Measurements from ENCODE around the gene GUCY2C.
A peak's percentile ranks its signal among the peaks of the same experiment; 100 is the strongest.

Gene GUCY2C

DNA sequence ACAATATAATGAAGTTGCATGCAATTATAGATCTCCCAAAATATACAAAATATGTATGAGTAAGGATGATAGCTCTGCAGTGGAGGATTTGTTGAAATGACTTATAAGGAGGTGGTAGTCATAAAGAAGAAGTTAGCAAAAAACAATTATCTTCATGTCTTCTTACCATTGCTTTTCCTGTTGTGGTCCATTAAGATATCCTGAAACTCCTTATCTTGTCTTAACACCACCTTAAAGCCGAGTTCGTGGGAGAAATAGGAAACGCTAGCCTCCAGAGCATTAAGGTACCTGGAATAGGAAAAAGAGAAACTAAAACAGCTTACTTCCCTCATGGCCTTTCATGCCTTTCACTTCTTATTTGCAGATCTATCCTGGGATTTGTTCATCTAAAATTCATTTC lies 15.2 kb downstream of the GUCY2C start:
- no peak for DNase-seq

DNA sequence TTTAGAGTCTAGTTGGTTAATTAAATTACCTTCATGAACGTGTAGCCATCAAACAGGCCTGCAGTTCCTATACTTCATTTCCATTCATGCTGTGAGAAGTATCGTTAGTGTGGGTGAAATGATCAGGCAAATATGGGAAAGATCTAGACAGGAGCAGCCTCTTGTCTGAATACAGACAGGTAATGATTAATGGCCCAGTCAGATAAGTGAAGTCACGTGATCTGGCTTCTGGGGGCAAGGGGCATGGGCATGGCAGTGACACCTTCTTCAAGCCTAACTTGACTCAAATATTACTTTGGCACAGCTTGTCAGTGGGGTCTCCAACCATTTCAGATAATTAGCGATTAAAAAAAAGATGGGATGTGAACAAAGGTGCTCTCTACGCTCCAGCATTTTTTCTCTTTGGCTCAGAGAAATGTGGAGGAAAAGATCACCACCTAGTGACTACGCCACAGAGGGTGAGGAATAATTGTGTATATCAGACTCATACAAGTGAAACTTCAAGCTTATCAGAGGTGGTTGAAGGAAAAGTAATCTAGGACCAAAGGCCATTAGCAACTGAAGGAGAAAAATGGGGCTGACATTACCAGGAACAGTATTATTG lies 17.8 kb downstream of the GUCY2C start:
- DNase-seq, result no peak

DNA sequence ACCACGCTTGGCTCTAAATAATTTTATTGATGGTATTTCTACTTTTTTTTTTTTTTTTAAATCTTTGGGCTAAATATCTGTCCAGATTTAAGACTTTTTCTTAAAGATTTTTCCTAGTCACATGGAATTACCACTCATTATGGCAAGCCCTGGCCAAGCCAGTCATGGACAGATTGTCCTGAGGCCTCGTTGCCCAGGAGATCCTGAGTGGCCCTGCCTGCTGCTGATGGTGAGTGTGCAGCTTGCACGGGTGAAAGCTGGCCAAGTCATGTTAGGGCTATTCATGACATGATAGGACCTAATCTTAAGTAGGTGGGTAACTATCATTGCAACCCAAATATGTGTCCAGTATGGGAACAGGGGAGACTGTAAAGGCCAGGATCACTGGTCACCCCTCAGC lies 27.8 kb downstream of the GUCY2C start:
- no peak for DNase-seq

DNA sequence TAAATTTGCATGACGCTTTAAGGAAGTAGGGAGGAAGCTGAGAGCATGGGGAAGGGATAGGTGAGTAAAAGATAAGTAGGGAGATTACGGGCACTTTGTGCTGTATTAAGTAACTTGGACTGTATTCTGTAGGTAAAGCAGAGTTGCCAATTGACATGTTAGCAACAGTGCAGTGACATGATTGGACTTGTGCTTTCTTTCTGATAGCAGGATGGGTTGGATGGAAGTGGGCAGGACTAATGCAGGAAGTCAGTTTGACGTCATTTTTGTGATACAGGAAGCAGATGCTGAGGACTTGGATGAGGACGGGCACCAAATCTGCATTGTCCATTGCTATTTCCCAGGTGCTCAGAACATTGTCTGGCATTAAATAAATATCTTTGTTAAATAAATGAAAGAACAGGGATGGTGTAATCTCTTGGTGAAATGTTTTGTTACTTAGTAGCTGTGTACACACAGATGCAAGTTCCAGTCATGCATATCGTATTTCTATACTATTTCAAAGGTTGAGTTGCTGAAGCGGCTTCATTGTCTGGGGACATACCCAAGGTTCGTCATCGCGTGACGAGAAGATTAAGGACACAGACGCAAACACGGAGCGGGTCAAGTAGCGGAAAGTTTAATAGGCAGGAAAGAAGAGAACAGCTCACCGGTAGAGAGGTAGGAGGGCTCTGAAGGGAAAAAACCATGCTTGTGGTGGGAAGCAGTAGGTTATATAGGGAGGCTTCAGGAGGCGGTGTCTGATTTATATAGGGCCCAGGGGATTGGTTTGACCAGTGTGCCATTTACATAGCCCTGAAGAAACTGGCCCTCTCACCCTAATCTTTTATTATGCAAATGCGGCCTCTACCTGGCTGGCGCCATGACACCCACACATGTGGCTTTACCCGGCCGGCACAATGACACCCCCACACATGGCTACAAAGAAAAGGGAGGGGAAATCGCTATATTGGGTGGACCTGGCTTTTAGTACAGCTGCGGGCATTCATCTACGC lies 30.7 kb downstream of the GUCY2C start:
- no peak for DNase-seq

DNA sequence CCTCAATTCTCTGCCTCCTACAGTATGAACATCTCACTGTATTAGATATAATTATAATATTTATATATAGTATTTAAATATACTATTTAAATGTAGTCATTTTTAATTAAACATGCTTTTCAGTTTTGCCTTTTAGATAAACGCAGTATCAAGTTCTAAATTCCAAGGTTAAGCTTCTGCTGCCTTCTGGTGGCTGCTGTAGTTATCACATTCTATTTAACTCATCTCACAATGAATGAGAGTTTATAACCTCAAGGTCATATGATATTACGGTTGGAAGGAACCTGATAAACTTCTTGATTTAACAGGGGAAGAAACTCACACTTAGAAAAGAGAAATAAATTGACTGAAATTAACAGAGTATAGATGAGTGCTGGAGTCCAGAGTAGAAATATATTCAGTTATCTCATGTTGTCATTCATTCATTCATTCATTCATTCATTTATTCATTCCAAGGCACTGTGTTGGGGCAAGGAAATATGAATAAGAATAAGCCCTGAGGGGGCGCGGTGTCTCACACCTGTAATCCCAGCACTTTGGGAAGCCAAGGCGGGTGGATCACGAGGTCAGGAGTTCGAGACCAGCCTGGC lies 31.9 kb downstream of the GUCY2C start:
- peak; percentile 22 for DNase-seq

DNA sequence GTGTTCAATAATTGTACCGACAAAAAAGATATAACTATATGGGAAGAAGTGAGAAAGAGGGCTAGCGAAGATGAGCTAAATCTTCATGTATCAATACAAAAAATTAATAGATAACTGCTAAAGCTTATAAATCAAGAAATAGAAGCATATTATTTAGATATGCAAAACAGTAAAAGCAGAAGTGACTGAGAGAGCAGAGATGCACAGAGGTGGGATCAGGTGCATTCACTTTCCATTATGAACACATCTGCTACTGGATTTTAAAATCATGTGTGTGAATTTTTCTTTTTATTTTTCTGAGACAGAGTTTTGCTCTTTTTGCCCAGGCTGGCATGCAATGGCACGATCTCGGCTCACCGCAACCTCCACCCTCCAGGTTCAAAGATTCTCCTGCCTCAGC lies 33.4 kb downstream of the GUCY2C start:
- no peak for DNase-seq

DNA sequence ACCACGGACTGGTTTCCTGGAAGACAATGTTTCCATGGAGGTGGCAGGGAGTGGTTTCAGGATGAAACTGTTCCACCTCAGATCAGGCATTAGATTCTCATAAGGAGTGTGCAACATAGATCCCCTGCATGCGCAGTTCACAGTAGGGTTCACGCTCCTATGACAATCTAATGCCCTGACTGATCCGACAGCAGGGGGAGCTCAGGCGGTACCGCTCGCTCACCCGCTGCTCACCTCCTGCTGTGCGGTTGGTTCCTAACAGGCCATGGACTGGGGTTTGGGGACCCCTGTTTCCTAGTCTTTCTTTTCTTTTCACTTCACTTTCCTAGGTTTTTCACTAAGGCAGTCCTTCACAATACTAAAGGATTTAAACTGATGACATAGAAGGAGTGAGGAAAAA lies 39.6 kb downstream of the GUCY2C start:
- no peak for DNase-seq

DNA sequence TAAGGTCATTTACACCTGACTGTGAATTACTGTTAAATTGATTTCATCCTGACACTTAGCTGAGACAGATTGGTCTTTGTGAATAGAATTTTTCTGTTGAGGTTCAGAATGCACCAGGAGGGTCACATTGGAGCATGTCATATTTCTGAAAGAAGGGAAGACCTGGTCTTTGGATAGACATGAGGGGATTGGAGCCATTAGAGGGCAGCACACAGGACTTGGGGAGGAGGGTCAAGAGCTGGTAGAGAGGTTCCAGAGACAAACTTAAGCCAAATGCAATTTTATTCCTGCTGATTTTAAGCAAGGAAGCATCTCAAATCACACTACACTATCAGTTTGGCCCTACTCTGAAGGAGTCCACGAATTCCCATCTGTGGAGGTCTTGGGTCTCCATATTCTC lies 41.1 kb downstream of the GUCY2C start:
- no peak for DNase-seq

DNA sequence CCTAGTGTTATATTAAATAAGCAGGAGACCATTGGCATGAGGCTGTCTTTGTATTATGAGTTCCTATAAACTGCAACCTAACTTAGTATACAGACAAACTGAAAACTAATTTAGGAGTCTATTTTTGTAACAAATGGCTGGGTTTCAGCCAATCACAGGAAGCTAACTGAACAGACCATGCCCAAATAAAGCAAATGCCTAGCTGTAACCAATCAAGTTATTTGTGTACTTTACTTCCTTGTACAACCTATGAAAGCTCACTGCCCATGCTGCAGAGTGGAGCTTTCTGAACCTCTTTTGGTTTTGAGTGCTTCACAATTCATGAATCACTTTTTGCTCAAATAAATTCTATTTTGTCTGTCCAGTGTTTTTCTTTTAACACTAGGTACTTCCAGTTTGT lies 41.6 kb downstream of the GUCY2C start:
- no peak for DNase-seq

DNA sequence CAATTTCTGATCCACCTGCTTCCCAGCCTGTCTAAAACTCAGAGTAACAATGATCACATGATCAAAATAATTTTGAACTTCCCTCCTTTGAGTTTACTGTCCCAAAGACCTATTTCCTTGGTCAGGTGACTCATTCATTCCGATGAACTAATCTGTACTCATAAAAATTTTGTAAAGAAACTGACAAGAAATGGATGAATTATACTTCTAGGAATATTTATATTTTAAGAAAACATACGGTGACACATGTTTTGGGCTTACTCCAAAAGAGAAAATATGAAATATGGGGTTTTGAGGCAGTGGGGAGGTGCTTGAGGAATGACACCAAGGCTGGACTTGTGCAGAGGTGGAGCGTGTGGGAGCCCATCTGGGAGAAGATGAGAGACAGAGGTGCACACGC lies 42.0 kb downstream of the GUCY2C start:
- DNase-seq, result no peak

DNA sequence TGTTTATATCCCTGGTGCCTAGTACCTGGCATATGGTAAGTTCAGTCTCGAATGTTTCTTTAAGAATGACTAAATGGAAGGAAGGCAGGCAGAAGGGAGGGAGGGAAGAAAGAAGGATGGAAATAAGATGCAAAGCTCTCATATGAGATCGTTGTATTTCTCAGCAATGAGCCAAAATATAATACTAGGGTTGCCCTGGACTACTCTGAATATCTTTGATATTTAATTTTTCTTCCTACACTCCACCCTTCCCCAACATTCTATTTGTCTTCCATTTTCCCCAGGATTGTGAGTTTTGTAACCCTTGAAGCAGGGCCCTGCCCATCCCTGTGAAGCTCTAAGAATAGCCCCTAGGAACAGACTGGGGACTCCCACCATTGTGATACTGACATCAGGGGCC lies 43.9 kb downstream of the GUCY2C start:
- DNase-seq, result no peak

DNA sequence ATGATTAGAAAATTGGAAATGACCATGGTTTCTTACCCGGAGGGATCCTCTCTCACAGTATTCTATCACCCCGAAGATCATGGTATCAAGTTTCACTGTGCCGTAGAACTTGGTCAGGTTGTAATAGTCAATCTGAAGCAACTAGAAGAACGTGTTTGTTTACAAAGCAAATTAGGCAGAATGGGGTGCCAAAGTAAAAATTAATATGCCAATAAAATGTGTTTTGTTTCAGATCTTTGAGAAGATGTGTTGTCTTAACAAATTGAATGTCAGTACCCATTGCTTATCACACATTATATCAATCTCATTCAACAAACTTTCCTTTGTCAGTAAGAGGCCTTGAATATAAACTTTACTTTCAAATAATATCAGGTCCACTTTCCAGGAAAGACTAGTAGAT lies 45.0 kb downstream of the GUCY2C start:
- no peak for DNase-seq

DNA sequence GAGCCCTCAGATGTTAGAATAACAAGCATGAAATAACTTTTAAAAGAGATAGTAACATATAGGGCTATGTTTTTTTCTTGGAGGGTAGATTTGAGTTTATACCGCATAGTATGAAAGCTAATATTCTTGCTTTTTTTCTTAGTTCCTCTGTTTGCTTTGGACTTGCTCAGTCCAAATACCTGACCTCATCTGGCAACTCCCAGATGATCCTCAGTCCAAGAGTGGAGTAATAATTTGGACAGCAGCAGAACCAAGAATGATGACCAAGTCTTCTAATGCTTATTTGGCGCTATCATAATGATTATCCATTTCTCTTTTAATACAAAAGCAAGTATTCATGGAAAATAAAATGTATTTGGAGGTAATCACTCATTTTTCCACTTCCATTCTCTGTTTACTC lies 45.6 kb downstream of the GUCY2C start:
- no peak for DNase-seq

DNA sequence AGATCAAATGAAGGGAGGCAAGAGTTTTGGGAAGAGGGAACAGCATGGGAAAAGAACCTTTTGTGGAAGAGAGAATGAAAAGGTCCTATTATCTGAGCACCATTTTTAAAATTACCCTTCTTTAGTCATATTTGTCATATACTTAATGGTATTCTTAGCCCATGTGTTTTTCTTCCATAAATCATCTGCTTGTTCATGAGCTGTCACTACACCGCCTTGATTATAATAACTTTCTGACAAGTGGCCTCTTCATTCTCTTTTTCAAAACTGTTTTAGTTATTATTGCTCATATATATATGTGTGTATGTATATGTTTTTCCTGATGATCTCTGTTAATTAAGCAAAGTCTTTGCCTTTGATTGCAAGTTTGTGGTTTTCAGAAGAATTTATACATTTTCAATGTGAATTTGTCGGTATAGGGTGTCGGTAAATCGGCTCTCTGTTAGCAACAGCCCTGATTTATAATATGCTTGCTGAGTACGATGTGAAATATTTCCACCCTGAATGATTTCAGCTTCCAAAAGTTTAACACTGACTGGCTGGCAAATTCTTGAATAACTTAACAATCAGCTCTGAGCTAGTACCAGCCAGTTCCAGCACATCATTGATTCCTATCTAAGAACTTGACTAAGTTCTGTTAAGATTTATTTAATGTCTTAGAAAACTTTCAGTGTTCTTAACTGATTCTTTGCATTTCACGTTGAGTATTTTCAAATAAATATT lies 49.2 kb downstream of the GUCY2C start:
- DNase-seq, result no peak

DNA sequence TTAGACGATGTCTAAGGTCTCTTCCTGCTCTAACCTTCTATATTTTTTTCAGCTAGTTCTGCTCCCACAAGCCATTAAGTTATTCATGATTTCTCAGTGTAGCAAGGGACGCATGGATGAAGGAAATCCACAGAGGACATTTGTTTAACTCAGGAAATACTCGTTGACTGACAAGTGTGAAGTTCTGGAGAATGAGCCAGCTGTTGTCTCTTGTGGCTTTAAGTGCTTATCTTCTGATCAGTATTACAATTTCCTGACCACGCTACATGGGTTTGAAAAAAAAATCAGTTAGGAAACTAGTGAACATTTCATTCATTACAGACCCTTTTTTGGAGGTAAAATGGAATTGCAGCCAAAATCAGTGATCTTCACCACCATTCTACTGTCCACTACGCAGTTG lies 53.1 kb downstream of the GUCY2C start:
- peak; percentile 31 for DNase-seq

DNA sequence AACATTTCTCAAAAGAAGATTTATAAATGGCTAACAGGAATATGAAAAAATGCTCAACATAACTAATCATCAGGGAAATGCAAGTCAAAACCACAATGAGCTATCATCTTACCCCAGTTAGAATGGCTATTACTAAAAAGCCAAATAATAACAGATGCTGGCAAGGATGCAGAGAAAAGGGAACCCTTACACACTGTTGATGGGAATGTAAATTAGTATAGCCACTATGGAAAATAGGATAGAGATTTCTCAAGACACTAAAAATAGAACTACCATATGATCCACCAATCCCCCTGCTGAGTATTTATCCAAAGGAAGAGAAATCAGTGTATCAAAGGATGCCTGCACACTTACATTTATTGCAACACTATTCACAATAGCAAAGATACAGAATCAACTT lies 58.3 kb downstream of the GUCY2C start:
- no peak for DNase-seq

DNA sequence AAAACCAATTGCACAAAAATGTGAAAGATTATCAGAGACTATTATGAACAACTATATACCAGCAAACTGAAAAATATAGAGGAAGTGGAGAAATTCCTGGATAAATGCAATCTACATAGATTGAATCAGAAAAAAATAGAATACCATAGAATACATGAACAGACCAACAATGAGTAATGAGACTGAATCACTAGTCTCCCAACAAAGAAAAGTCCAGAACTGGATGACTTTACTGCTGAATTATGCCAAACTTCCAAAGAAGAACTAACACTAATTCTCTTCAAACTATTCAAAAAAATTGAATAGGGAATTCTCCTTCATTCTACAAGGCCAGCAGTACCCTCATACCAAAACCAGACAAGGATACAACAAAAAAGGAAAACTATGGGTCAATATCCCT lies 60.6 kb downstream of the GUCY2C start:
- no peak for DNase-seq

DNA sequence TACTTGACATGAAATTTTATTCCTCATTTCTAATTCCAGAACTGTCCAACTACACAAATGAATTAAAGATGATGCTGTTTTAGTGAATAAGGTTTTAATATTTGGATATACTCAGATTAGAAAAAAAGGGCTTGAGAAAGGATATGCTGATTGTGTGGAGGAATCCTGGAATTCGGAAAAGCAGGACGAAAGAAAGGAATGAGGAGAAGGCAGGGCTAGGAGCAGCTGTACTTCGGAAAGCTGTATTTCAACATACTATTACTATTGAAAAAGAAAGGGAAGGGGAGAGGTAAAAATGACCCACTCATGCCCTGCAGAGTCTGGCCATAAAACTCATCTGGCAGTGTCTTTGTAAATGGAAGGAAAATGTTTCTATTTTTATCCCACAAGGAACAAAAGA lies 65.6 kb downstream of the GUCY2C start:
- no peak for DNase-seq

DNA sequence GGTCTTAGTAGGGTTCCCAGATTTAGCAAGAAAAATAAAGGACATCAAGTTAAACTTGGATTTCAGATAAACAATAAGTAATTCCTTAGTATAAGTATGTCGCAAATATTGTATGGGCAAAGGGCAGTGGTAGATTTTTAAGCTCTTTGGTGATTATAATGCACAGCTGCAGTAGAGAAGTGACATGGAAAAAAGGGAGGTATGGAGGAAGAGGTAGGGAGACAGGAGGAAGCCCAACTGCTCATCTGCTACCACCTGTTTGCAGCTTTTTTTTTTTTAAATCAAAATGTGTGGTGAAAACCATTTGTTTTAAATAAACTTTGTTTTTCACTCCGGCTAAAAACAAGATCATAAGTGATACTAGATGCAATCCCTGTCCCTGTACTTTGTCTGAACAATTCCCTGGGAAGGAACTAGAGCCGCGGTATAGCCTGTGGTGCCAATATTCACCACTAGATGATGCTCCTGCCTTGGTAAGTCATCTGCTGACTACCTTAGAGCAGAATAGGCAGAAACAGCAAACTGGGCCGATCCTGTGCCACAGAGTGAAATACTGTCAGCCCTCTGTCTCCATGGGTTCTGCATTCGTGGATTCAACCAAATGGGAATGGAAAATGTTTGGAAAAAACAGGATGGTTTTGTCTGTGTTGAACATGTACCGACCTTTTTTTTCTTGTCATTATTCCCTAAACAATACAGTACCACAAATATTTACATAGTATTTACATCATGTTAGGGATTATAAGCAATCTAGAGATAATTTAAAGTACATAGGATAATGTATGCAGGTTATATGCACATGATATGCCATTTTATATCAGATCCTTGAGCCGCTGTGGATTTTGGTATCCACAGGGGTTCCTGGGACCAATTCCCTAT lies 66.3 kb downstream of the GUCY2C start:
- DNase-seq, result peak; percentile 64

DNA sequence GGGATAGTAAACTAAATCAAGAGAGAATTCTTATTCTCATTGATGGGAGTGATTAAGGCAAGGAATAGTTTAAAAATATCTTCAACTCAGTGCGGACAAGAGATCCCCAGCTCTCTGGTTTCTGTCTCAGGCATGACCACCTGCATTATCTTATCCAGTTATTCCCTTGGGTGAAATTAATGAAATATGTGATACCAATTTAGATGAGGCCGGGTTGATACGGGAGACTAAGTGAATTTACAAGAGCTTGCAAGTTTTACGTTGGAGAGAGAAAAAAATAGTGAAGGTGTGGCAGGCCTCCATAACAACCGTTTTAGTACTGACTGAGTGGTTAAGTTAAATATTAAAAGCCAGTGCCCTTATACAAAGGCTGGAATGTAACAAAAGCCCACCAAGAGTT lies 67.6 kb downstream of the GUCY2C start:
- no peak for DNase-seq

DNA sequence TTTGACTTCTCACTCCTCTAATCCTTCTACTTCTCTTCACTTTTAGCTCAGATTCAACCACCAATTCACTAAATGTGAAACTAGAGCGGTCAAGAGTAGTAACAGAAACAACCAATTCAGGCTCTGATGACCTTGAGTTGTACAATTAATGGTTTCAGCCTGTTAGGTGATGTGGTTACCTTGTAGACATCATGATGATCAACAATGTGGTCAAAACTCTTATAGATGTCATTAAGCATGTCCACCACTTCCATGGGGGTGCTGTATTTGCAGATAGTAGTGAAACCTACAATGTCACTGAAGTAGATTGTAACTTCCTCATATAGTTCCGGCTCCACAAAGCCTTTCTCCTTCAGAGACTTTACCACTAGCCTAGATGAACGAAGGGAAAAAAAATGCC lies 74.6 kb downstream of the GUCY2C start:
- DNase-seq, result no peak

DNA sequence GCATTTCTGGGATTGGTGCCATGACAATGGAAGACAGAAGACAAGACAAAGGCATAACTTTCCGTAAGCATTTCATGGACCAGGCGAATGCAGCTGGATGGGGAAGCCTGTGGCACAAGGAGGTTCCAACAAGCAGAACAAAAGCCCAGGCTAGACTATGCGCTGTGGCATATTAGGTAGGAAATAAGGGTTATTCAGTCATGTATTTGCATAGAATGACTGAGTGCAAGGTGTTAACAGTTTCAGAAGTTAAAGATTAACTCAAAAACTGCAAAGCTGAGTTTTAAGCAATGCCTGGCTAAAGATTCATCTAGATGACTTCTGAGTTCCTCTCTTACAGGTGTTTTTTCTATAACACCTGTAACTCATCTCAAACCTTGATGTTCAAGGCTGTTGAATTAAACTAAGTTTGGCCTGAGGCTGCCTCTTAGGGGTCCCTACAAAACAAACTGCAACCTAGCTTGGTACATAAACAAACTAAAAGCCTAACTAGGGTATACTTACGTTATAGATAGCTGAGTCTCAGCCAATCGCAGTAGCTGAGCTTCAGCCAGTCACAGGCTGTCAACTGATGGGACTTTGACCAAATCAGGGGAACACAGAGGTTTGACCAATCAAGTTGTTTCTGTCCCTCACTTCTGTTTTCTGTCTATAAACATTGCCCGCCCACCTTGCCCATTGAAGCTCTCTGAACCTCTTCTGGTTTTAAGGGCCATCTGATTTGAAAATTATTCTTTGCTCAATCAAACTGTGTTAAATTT lies 76.5 kb downstream of the GUCY2C start:
- no peak for DNase-seq

Measured in activated CD4-positive, alpha-beta T cell treated with anti-CD3 and anti-CD28 coated beads, Interleukin-10, Interleukin-2, amounts not matched to agents 100 ng/mL and 50 ng/mL, durations not matched to agents 16 hours and 8 hours (primary cell).